Calu3 (cell line): ENCODE measurements around the gene AFP. TPM values are rescaled to one million over a fixed set of nuclear protein-coding genes. Genes with fewer than 3 reads are reported as not detected.

Source experiments
- BruUV-seq: library from RNA; stranded (reverse); fragments of 400-500 nt; replicated peaks from 2 replicates; lab custom pipeline; 2021; lab: Mats Ljungman, UMichigan
- CTCF ChIA-PET: fragments of 300-600 bp; sonication (Branson Sonifier 250); formaldehyde crosslinking; loops from one replicate; lab custom pipeline; 2022; ENCODE audit warnings: antibody characterized with exemption; lab: Charles Lee
- DNase-seq: peaks from one replicate; pipeline ENCODE4 v3.0.0; 2022
- H3K27ac Mint-ChIP-seq: one replicate; pipeline ENCODE4 v1.8.0; 2022; ENCODE audit warnings: mixed read lengths; ENCODE audit not compliant: unreplicated experiment
- H3K27me3 Mint-ChIP-seq: one replicate; pipeline ENCODE4 v1.8.0; 2022; ENCODE audit warnings: mixed read lengths; ENCODE audit not compliant: unreplicated experiment
- H3K36me3 Mint-ChIP-seq: one replicate; pipeline ENCODE4 v1.8.0; 2022; ENCODE audit warnings: mild to moderate bottlenecking, moderate library complexity, mixed read lengths; ENCODE audit not compliant: insufficient read depth, unreplicated experiment
- H3K4me1 Mint-ChIP-seq: one replicate; pipeline ENCODE4 v1.8.0; 2022; ENCODE audit warnings: mild to moderate bottlenecking, low read depth, mixed read lengths; ENCODE audit not compliant: unreplicated experiment
- H3K4me3 Mint-ChIP-seq: one replicate; pipeline ENCODE4 v1.8.0; 2022; ENCODE audit warnings: mild to moderate bottlenecking, low read depth, moderate library complexity, mixed read lengths; ENCODE audit not compliant: unreplicated experiment
- H3K9me3 Mint-ChIP-seq: one replicate; pipeline ENCODE4 v1.8.0; 2022; ENCODE audit warnings: low read depth, mixed read lengths; ENCODE audit not compliant: unreplicated experiment
- CTCF ChIP-seq: fragments of 200-600 bp; IDR thresholded peaks from one replicate; pipeline ENCODE4 v1.8.0; 2022; ENCODE audit warnings: antibody characterized with exemption; ENCODE audit not compliant: unreplicated experiment
- intact Hi-C: fragments of 100-400 bp; cut with micrococcal nuclease; formaldehyde crosslinking; loops from one replicate; pipeline ENCODE4 v1.10.0; 2022; ENCODE audit not compliant: unreplicated experiment
- total RNA-seq: library from RNA; stranded (reverse); gene quantifications from 2 replicates; pipeline ENCODE4 v1.2.3, GENCODE V29; 2022

The AFP gene
- total RNA-seq, 1 experiment from 2014 or later, result not detected

DNA sequence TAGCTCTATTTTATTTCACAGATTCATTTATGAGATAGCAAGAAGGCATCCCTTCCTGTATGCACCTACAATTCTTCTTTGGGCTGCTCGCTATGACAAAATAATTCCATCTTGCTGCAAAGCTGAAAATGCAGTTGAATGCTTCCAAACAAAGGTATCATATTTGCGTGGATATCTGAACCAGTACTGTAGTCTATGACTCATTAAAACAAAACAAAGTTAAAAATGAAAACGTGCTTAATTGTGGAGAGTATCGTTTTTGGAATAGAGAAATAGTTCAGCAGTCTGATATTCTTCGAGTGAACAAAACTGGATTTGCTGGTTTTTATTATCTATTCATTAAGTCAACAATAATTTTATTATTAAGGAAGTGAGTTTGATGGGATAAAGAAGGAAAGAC, 6.3 kb downstream of the AFP start:
- Mint-ChIP-seq H3K36me3 (no peaks in the 10 kb centered on the region), H3K4me3 (no peak overlapping the region), H3K27me3 (no peaks in the 10 kb centered on the region), H3K4me1 (no peaks in the 10 kb centered on the region), H3K9me3 (no peaks in the 10 kb centered on the region), H3K27ac (no peak overlapping the region)
- CTCF ChIA-PET, result no interaction called here
- BruUV-seq, result no TSS peak
- intact Hi-C loops, result loop anchor here (10.0 kb wide), 1 partner anchor 213 kb away; no protein-coding TSS in a partner anchor
- no peak for DNase-seq
- no peak for TF ChIP-seq CTCF

DNA sequence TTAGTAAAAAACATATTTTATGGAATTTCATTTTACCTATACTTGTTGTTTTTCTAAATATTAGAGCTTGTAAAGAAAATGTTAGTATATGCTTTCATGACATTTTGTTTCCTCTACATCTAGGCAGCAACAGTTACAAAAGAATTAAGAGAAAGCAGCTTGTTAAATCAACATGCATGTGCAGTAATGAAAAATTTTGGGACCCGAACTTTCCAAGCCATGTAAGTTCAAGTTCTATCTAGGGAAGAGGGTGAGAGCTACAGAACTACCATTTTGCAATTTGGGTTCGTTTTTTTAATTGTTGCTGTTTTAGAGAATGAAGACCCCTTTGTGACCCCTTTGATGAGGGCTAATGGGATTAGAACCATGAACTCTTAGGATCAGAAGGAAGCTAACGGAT, 7.2 kb downstream of the AFP start:
- H3K4me1 Mint-ChIP-seq, result no peaks in the 10 kb centered on the region
- no peak for DNase-seq
- TF ChIP-seq CTCF, result no peak
- H3K4me3 Mint-ChIP-seq, result no peak overlapping the region
- no peaks in the 10 kb centered on the region for H3K27me3 Mint-ChIP-seq
- BruUV-seq, result no TSS peak
- no peaks in the 10 kb centered on the region for H3K9me3 Mint-ChIP-seq
- intact Hi-C loops, result loop anchor here (10.0 kb wide), 1 partner anchor 212 kb away; no protein-coding TSS in a partner anchor
- no peaks in the 10 kb centered on the region for H3K36me3 Mint-ChIP-seq
- no peak overlapping the region for H3K27ac Mint-ChIP-seq
- CTCF ChIA-PET, result interaction anchor here (1.1 kb wide), 1 partner anchor 55 kb away, joined by 3 read pairs; no protein-coding TSS in a partner anchor

GRCh38 chr4:73445383-73446335, 9.6 kb downstream of the AFP start:
- Mint-ChIP-seq H3K27me3 (no peaks in the 10 kb centered on the region), H3K4me1 (peaks cover 5% of the 10 kb centered on the region)
- intact Hi-C loops, result loop anchor here (1.0 to 10.0 kb wide), 2 partner anchors 104 to 209 kb away; no protein-coding TSS in a partner anchor

More at GRCh38 chr4:73445383-73446335, 9.6 kb downstream of the AFP start:
- no peaks in the 10 kb centered on the region for H3K9me3 Mint-ChIP-seq
- CTCF ChIA-PET, result interaction anchor here (0.7 to 2.6 kb wide), 3 partner anchors 75 to 104 kb away, joined by 3 to 42 read pairs (median 9); no protein-coding TSS in a partner anchor
- TF ChIP-seq CTCF, result no peak
- BruUV-seq, result no TSS peak
- DNase-seq, result no peak
- no peak overlapping the region for H3K27ac Mint-ChIP-seq
- no peaks in the 10 kb centered on the region for H3K36me3 Mint-ChIP-seq
- no peak overlapping the region for H3K4me3 Mint-ChIP-seq
